Midbrain (tissue), 1 donor: ENCODE results near the gene FBXW8.

ENCODE experiments used
- DNase-seq: peaks from one replicate; lab custom pipeline; 2025; lab: John Stamatoyannopoulos, UW

The FBXW8 gene

GRCh38 chr12:116885491-116885890, 25.3 kb upstream of the FBXW8 start:
- DNase-seq = no peak

DNA sequence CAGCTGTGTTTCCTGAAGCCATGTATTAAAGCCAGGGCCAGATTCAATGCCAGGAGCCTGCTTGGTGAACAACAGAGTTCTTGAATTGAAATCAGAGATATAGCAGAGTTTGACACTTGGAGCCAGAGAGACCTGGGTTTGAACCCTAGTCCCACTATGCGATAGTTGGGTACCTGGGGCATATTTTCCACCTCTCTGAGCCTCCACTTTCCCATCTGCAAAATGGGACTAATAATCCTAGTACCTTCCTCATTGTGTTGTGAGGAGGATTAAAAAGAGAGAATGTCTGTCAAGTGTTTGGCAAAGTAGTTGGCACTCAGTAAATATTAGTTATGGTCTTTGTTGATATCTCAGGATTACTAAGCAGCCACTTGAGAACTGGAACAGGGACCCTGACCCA, 23.5 kb upstream of the FBXW8 start:
- DNase-seq = no peak

GRCh38 chr12:116887897-116888296, 22.9 kb upstream of the FBXW8 start:
- DNase-seq = no peak

- DNase-seq = no peak
Observed at GRCh38 chr12:116890330-116890729, 20.4 kb upstream of the FBXW8 start.

GRCh38 chr12:116891019-116891418, 19.7 kb upstream of the FBXW8 start:
- DNase-seq = no peak

DNA sequence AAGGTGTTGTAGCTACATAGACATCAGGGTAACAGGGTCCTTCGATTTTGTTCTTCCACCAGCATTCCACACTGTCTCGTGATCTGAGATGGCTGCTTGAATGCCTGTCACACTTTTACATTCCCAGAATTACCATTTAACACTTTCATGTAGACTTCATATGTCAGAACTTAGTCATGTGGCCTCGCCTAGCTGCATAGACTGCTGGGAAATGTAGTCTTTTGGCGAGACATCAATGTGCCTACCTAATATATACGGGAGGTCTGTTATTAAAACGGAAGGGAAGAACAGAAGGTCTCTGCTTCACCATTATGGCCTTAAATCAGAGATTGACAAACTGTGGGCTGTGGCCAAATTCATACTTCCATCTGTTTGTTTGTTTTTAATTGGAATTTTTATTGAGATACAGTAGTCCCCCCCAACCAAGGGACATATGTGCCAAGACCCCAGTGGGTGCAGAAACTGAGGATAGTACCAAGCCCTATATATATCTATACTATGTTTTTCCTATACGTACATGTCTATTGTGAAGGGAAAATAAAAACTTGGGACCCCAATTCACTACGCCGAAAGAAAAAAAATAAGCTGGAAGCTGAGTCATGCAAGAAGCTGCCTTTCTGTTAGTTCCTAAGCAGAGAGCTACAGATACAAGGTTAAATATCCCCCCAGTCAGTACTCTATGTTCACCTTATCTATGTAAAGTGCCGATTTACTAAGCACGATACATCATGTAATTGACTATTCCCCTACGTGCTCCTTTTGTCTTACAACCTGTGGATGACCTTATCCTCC, 18.2 kb upstream of the FBXW8 start:
- no peak for DNase-seq

DNA sequence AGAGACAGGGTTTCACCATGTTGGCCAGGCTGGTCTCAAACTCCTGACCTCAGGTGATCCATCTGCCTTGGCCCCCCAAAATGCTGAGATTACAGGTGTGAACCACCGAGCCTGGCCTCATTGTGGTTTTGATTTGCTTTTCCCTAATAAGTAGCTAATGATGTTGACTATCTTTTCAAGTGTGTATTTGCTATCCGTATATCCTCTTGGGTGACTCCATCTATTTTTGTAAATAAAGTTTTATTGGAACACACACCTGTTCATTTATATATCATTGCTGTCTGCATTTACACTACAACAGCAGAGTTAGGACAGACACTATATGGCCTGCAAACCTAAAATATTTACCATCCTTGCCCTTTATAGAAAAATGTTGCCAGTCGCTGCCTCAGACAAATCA, 15.8 kb upstream of the FBXW8 start:
- no peak for DNase-seq

DNA sequence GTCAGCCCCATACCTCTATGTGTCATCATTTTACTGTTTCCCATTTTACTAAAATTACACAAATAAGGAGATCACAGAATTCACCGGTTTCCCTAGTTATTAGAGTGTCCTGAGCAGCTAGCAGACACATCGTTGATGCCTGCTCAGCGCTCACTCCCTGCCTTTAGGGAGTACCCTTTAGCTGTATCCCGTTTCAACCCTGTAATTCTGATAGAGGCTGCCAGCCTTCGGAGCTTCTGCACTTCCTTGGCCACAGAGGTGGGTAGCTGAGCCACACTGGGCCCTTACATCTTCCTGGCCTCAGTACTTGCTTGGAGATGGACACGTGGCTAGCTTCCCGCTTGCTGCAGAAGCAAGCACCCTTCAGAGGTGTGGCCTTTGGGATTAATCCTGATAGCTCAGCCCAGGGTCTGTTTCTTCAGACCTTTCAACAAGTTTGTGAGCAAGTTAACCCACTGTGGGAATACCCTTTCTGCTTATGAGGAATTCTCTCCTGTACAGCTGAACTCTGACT, 14.3 kb upstream of the FBXW8 start:
- DNase-seq = no peak

GRCh38 chr12:116897476-116897875, 13.3 kb upstream of the FBXW8 start:
- DNase-seq = no peak

- no peak for DNase-seq
Observed at GRCh38 chr12:116898669-116899068, 12.1 kb upstream of the FBXW8 start.

- no peak for DNase-seq
Observed at GRCh38 chr12:116901612-116902011, 9.1 kb upstream of the FBXW8 start.

GRCh38 chr12:116903818-116904217, 6.9 kb upstream of the FBXW8 start:
- DNase-seq = no peak

- DNase-seq = no peak
Observed at GRCh38 chr12:116906285-116906684, 4.5 kb upstream of the FBXW8 start.

DNA sequence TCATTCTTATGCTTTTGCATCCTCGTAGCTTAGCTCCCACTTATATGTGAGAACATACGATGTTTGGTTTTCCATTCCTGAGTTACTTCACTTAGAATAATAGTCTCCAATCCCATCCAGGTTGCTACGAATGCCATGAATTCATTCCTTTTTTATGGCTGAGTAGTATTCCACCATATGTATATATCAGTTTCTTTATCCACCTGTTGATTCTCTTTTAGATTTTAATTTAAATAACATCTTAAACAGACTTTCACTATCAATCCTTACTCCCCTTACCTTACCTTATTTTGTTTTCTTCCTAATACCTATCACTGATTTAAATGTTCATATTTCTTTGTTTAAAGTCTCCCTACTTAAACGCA, 488 bp upstream of the FBXW8 start:
- DNase-seq = no peak

DNA sequence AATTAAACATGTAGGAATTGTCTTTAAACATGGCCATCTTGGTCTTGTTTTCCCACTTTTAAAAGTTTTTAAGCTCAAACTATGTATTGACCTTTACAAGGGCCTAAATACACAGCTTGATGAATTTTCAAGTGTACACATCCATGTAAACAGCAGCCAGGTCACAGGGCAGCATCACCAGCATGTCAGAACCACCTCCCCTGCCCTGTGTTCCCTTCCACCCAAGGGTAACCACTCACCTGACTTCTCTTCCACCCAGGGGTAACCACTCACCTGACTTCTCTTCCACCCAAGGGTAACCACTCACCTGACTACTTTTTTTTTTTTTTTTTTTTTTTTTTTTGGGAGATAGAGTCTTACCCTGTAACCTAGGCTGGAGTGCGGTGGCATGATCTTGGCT, 4.6 kb downstream of the FBXW8 start:
- DNase-seq = no peak

- DNase-seq = no peak
Observed at GRCh38 chr12:116916122-116916521, 5.4 kb downstream of the FBXW8 start.

GRCh38 chr12:116916714-116917114, 6.0 kb downstream of the FBXW8 start:
- DNase-seq = no peak

GRCh38 chr12:116918464-116918863, 7.7 kb downstream of the FBXW8 start:
- no peak for DNase-seq

DNA sequence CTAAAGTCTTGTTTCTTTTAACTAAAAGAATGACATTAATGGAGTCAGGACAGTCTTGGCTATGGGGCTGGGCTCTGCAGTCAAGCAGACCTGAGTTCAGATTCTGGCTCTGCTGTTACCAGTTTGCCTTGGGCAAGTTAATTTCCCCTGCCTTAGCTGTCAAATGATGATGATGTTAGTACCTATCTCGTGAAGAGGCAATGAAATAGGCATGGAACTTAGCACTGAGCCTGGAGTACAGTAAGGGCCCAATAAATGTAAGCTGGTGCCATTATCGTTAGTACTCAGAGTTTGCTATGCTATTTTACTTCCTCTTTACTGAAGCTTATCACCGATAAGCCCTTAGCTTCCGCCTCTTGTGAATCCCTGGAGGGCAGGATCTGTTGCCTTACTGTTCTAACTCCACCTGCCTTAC, 8.5 kb downstream of the FBXW8 start:
- no peak for DNase-seq

DNA sequence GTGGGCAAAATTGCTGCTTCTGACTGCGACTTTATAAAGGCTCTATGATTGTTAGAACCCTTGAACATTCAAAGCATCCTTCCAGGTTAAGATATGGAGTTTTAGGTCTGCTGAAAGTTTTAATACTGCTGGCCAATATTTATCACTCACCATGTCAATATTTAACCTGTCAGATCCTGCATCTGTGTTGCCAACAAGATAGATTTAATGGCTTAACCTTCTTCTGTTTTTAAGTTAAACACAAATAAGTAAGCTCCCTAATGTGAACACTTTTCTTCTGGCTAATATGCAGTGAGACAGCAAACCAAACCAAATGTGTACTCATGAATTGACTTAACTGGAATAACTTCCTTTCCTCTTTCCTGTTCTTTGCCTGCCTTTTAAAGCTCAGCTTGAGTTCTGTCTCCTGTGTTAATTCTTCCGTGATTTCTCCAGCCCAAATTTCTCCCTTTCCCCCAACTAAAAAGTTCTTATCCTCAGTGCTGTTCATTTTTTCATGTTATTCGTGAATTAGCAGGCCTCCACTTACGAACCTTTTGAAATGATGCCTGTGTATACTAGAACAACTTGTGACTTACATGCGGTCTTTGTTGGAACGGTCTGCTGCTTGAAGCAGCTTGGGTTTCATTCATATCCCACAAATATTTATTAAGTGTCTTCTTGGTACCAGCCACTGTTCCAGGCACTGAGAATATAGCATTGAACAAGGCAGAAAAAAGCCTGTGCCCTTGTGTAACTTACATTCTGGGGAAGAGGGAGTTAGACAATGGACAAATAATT, 9.1 kb downstream of the FBXW8 start:
- no peak for DNase-seq

GRCh38 chr12:116920939-116921338, 10.2 kb downstream of the FBXW8 start:
- no peak for DNase-seq

DNA sequence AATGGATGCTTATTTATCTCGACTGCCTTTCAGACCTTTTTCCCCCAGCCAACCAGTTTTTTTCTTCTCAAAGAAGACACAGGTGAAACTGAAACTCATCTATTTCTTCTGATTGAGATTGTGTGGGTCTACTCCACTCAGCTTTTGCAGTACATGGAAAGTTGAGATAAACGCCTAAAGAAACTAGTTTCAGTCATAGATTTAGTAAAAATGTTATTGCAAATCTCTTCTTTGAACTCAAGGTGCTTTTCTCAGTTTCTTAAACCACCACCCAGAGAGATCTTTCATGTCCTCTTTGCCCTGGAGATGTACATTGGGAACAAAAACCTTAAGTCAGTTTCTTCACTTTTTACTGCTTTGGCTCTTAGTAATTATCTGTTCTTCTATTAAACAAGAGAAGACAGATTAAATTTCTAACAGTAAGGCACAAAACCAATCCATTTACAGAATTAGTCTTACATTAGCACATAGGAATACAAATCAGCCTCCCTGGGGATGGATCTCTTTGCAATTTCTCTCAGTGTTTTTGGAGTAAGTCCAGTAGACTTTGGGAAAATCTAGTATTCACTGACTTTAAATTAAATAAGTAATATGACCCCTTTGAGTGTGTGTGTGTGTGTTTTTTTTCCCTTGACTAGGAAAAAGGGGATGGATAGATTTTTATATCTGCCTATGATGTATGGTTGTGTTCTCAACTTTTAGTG, 11.6 kb downstream of the FBXW8 start:
- no peak for DNase-seq
